NCI-H187 (cell line): ENCODE measurements around the gene LAMA3.
"Not testable (repeated sequence)": the region's sequence is repeated elsewhere in the genome, so short reads cannot be mapped to it uniquely, and the experiment has no call there.

Source experiments
- DNase-seq, 2 experiments: peaks; one replicate each; lab custom pipeline; 2025; lab: John Stamatoyannopoulos, UW

Gene LAMA3

GRCh38 chr18:23703057-23703986 lies 14.1 kb downstream of the LAMA3 start:
- DNase-seq, result no peak

- DNase-seq, result no peak
Observed at GRCh38 chr18:23703987-23704384, 14.7 kb downstream of the LAMA3 start.

- no peak for DNase-seq
Observed at GRCh38 chr18:23704806-23705205, 15.6 kb downstream of the LAMA3 start.

GRCh38 chr18:23706971-23707640 lies 17.9 kb downstream of the LAMA3 start:
- DNase-seq, result no peak

GRCh38 chr18:23710068-23710527 lies 20.8 kb downstream of the LAMA3 start:
- DNase-seq, result no peak

- no peak for DNase-seq
Observed at GRCh38 chr18:23710946-23711345, 21.7 kb downstream of the LAMA3 start.

- DNase-seq, result no peak
Observed at GRCh38 chr18:23711426-23711825, 22.2 kb downstream of the LAMA3 start.

GRCh38 chr18:23712445-23712844 lies 23.2 kb downstream of the LAMA3 start:
- DNase-seq, result no peak

- no peak for DNase-seq
Observed at GRCh38 chr18:23714576-23714975, 25.3 kb downstream of the LAMA3 start.

GRCh38 chr18:23716079-23716478 lies 26.8 kb downstream of the LAMA3 start:
- not testable (repeated sequence) for DNase-seq

- DNase-seq, result no peak
Observed at GRCh38 chr18:23716516-23716915, 27.3 kb downstream of the LAMA3 start.

GRCh38 chr18:23716966-23717365 lies 27.7 kb downstream of the LAMA3 start:
- no peak for DNase-seq

GRCh38 chr18:23718243-23718720 lies 29.0 kb downstream of the LAMA3 start:
- no peak for DNase-seq

GRCh38 chr18:23718731-23719130 lies 29.5 kb downstream of the LAMA3 start:
- DNase-seq, result no peak

- DNase-seq, result no peak
Observed at GRCh38 chr18:23719634-23720201, 30.5 kb downstream of the LAMA3 start.

GRCh38 chr18:23721696-23722480 lies 32.6 kb downstream of the LAMA3 start:
- DNase-seq, result no peak

- no peak for DNase-seq
Observed at GRCh38 chr18:23722646-23723045, 33.4 kb downstream of the LAMA3 start.

- DNase-seq, result no peak
Observed at GRCh38 chr18:23723121-23723520, 33.9 kb downstream of the LAMA3 start.

- no peak for DNase-seq
Observed at GRCh38 chr18:23724681-23725080, 35.4 kb downstream of the LAMA3 start.

- no peak for DNase-seq
Observed at GRCh38 chr18:23725351-23725750, 36.1 kb downstream of the LAMA3 start.

- DNase-seq, result no peak
Observed at GRCh38 chr18:23725827-23726661, 36.8 kb downstream of the LAMA3 start.
